NCI-H446 treated with DMSO at 0.1 percent for 48 hours (cell line): ENCODE results near the gene TMEM141.

Source experiments
- DNase-seq: peaks from one replicate; lab custom pipeline; 2025; lab: John Stamatoyannopoulos, UW

The TMEM141 gene

GRCh38 chr9:136814725-136815421, 23.7 kb downstream of the TMEM141 start:
- DNase-seq, result no peak

GRCh38 chr9:136815422-136815782, 24.3 kb downstream of the TMEM141 start:
- no peak for DNase-seq

GRCh38 chr9:136820971-136821825, 30.1 kb downstream of the TMEM141 start:
- no peak for DNase-seq

- DNase-seq, result no peak
These were observed 30.8 kb downstream of the TMEM141 start for GRCh38 chr9:136821826-136822544.

GRCh38 chr9:136823136-136824046, 32.2 kb downstream of the TMEM141 start:
- DNase-seq, result no peak

- no peak for DNase-seq
These were observed 33.5 kb downstream of the TMEM141 start for GRCh38 chr9:136824496-136825225.

- DNase-seq, result no peak
These were observed 34.4 kb downstream of the TMEM141 start for GRCh38 chr9:136825295-136826187.

GRCh38 chr9:136826188-136826541, 35.0 kb downstream of the TMEM141 start:
- DNase-seq, result no peak

GRCh38 chr9:136826703-136827582, 35.8 kb downstream of the TMEM141 start:
- no peak for DNase-seq

- DNase-seq, result no peak
These were observed 36.8 kb downstream of the TMEM141 start for GRCh38 chr9:136827794-136828473.

GRCh38 chr9:136828474-136829140, 37.5 kb downstream of the TMEM141 start:
- no peak for DNase-seq

GRCh38 chr9:136829412-136829811, 38.3 kb downstream of the TMEM141 start:
- DNase-seq, result no peak

GRCh38 chr9:136829981-136830885, 39.1 kb downstream of the TMEM141 start:
- no peak for DNase-seq

GRCh38 chr9:136831002-136831719, 40.0 kb downstream of the TMEM141 start:
- no peak for DNase-seq

- DNase-seq, result no peak
These were observed 40.6 kb downstream of the TMEM141 start for GRCh38 chr9:136831720-136832104.

GRCh38 chr9:136832581-136832980, 41.4 kb downstream of the TMEM141 start:
- no peak for DNase-seq
